ENCODE results near the gene PRSS38.

DNA sequence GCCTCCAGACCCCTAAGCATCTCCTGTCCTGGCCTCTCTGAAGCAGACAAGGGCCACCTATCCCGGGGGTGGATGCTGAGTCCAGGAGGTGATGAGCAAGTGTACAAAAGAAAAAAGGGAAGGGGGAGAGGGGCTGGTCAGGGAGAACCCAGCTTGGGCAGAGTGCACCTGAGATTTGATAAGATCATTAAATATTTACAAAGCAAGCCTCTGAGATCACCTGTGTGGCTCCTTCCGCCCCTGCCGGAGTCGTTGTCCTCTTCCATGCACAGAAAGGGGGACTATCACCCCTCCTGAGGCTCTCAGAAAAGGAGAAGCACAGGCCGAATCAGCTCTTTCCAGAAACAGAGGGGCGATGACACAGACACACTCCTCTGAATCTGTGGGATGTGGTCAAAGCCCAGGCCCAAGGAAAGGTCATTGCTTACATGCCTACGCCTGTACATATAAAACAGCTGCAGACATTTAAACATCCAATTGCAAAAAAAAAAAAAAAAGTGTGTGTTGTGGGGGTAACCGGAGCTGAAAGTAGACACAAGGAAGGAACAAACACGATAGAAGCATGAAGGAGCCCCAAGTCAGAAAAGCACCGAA, 30.9 kb downstream of the PRSS38 start:
- TF ChIP-seq, protein P1, sequence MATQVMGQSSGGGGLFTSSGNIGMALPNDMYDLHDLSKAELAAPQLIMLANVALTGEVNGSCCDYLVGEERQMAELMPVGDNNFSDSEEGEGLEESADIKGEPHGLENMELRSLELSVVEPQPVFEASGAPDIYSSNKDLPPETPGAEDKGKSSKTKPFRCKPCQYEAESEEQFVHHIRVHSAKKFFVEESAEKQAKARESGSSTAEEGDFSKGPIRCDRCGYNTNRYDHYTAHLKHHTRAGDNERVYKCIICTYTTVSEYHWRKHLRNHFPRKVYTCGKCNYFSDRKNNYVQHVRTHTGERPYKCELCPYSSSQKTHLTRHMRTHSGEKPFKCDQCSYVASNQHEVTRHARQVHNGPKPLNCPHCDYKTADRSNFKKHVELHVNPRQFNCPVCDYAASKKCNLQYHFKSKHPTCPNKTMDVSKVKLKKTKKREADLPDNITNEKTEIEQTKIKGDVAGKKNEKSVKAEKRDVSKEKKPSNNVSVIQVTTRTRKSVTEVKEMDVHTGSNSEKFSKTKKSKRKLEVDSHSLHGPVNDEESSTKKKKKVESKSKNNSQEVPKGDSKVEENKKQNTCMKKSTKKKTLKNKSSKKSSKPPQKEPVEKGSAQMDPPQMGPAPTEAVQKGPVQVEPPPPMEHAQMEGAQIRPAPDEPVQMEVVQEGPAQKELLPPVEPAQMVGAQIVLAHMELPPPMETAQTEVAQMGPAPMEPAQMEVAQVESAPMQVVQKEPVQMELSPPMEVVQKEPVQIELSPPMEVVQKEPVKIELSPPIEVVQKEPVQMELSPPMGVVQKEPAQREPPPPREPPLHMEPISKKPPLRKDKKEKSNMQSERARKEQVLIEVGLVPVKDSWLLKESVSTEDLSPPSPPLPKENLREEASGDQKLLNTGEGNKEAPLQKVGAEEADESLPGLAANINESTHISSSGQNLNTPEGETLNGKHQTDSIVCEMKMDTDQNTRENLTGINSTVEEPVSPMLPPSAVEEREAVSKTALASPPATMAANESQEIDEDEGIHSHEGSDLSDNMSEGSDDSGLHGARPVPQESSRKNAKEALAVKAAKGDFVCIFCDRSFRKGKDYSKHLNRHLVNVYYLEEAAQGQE (IDR thresholded peaks at IDR 0.05; ENCODE audit: insufficient read depth in 1 of 2, low read depth in 2 of 2, low read length in 1 of 2) = no peak
- TF ChIP-seq, protein P2, sequence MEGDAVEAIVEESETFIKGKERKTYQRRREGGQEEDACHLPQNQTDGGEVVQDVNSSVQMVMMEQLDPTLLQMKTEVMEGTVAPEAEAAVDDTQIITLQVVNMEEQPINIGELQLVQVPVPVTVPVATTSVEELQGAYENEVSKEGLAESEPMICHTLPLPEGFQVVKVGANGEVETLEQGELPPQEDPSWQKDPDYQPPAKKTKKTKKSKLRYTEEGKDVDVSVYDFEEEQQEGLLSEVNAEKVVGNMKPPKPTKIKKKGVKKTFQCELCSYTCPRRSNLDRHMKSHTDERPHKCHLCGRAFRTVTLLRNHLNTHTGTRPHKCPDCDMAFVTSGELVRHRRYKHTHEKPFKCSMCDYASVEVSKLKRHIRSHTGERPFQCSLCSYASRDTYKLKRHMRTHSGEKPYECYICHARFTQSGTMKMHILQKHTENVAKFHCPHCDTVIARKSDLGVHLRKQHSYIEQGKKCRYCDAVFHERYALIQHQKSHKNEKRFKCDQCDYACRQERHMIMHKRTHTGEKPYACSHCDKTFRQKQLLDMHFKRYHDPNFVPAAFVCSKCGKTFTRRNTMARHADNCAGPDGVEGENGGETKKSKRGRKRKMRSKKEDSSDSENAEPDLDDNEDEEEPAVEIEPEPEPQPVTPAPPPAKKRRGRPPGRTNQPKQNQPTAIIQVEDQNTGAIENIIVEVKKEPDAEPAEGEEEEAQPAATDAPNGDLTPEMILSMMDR (IDR thresholded peaks at IDR 0.05) = no peak
- no peak for TF ChIP-seq POLR2AphosphoS5 (IDR thresholded peaks at IDR 0.05; ENCODE audit: low read depth, low read length)
- no peak for TF ChIP-seq TCF7L2 (IDR thresholded peaks at IDR 0.05; ENCODE audit: low read depth, low read length)
